H9 (cell line): ENCODE data around the gene CREG2. TPM values are rescaled to one million over a fixed set of nuclear protein-coding genes. Genes with fewer than 3 reads are reported as not detected.

ENCODE experiments used
- DNase-seq: peaks from one replicate; pipeline ENCODE4 v3.0.0-alpha.2; 2017
- H2AFZ ChIP-seq: one replicate; pipeline ENCODE4 v1.6.1; 2013; ENCODE audit warnings: mild to moderate bottlenecking, low read length, control low read depth, moderate library complexity
- H2AK5ac ChIP-seq: 2 replicates; pipeline ENCODE4 v1.6.1; 2013; ENCODE audit warnings: low read length, control low read depth, mixed read lengths; ENCODE audit not compliant: insufficient read length
- H2BK120ac ChIP-seq: one replicate; pipeline ENCODE4 v1.6.1; 2013; ENCODE audit warnings: low read depth, mild to moderate bottlenecking, low read length, control low read depth, inconsistent platforms; ENCODE audit not compliant: poor library complexity, severe bottlenecking
- H2BK12ac ChIP-seq: 2 replicates; pipeline ENCODE4 v1.6.1; 2013; ENCODE audit warnings: low read length, control low read depth, mixed read lengths, low read depth; ENCODE audit not compliant: insufficient read length
- H2BK15ac ChIP-seq: 2 replicates; pipeline ENCODE4 v1.6.1; 2013; ENCODE audit warnings: low read depth, low read length, control low read depth
- H2BK20ac ChIP-seq: one replicate; pipeline ENCODE4 v1.6.1; 2013; ENCODE audit warnings: low read depth, mild to moderate bottlenecking, low read length, control low read depth, inconsistent platforms; ENCODE audit not compliant: poor library complexity, severe bottlenecking
- H2BK5ac ChIP-seq: 2 replicates; pipeline ENCODE4 v1.6.1; 2013; ENCODE audit warnings: low read length, control low read depth, mixed read lengths; ENCODE audit not compliant: insufficient read length
- H3K14ac ChIP-seq: 2 replicates; pipeline ENCODE4 v1.6.1; 2013; ENCODE audit warnings: low read length, control low read depth; ENCODE audit not compliant: insufficient read depth
- H3K18ac ChIP-seq: 2 replicates; pipeline ENCODE4 v1.6.1; 2013; ENCODE audit warnings: low read depth, mild to moderate bottlenecking, mixed read lengths, low read length, control low read depth; ENCODE audit not compliant: insufficient read length
- H3K23ac ChIP-seq: 2 replicates; pipeline ENCODE4 v1.6.1; 2013; ENCODE audit warnings: low read length, control low read depth, mixed read lengths, low read depth; ENCODE audit not compliant: insufficient read length
- H3K23me2 ChIP-seq: 2 replicates; pipeline ENCODE4 v1.6.1; 2013; ENCODE audit warnings: low read depth, mild to moderate bottlenecking, mixed read lengths, low read length, control low read depth; ENCODE audit not compliant: insufficient read length, poor library complexity, severe bottlenecking
- H3K27ac ChIP-seq: 2 replicates; pipeline ENCODE4 v1.5.1; 2013; ENCODE audit warnings: low read length, control low read depth, mixed read lengths, low read depth; ENCODE audit not compliant: insufficient read length
- H3K27me3 ChIP-seq: 2 replicates; pipeline ENCODE4 v1.6.1; 2013; ENCODE audit warnings: low read length, control low read depth, inconsistent platforms; ENCODE audit not compliant: insufficient read depth
- H3K4ac ChIP-seq: 2 replicates; pipeline ENCODE4 v1.6.1; 2013; ENCODE audit warnings: low read depth, mild to moderate bottlenecking, control low read depth, inconsistent platforms, low read length, moderate library complexity
- H3K4me1 ChIP-seq: 2 replicates; pipeline ENCODE4 v1.6.1; 2013; ENCODE audit warnings: low read length, control low read depth, inconsistent platforms; ENCODE audit not compliant: insufficient read depth
- H3K4me2 ChIP-seq: 2 replicates; pipeline ENCODE4 v1.6.1; 2013; ENCODE audit warnings: low read length, control low read depth, mixed read lengths; ENCODE audit not compliant: insufficient read length, insufficient read depth
- H3K56ac ChIP-seq: 2 replicates; pipeline ENCODE4 v1.6.1; 2013; ENCODE audit warnings: low read depth, mild to moderate bottlenecking, mixed read lengths, low read length, control low read depth; ENCODE audit not compliant: insufficient read length
- H3K79me1 ChIP-seq: 2 replicates; pipeline ENCODE4 v1.6.1; 2013; ENCODE audit warnings: low read depth, mild to moderate bottlenecking, moderate library complexity, low read length, control low read depth, inconsistent platforms; ENCODE audit not compliant: insufficient read depth, poor library complexity, severe bottlenecking
- H3K79me2 ChIP-seq: 2 replicates; pipeline ENCODE4 v1.6.1; 2013; ENCODE audit warnings: low read length, control low read depth, inconsistent platforms; ENCODE audit not compliant: insufficient read depth
- H3K9ac ChIP-seq: 2 replicates; pipeline ENCODE4 v1.6.1; 2013; ENCODE audit warnings: low read length, control low read depth, mixed read lengths; ENCODE audit not compliant: insufficient read length; ENCODE audit errors: extremely low read depth
- H3K9me3 ChIP-seq: one replicate; pipeline ENCODE4 v1.6.1; 2013; ENCODE audit warnings: low read depth, low read length, inconsistent platforms; ENCODE audit not compliant: control insufficient read depth
- H3T11ph ChIP-seq: one replicate; pipeline ENCODE4 v1.6.1; 2013; ENCODE audit warnings: mild to moderate bottlenecking, low read length, control low read depth, inconsistent platforms
- H4K20me1 ChIP-seq: one replicate; pipeline ENCODE4 v1.6.1; 2013; ENCODE audit not compliant: control insufficient read depth, insufficient read length, insufficient read depth
- H4K5ac ChIP-seq: 2 replicates; pipeline ENCODE4 v1.6.1; 2013; ENCODE audit warnings: low read depth, mild to moderate bottlenecking, mixed read lengths, low read length, control low read depth; ENCODE audit not compliant: insufficient read length
- H4K8ac ChIP-seq: replicated peaks from 2 replicates; pipeline ENCODE4 v1.6.1; 2013; ENCODE audit warnings: low read length, control low read depth, mixed read lengths, low read depth; ENCODE audit not compliant: insufficient read length
- H4K91ac ChIP-seq: 2 replicates; pipeline ENCODE4 v1.6.1; 2013; ENCODE audit warnings: low read depth, mild to moderate bottlenecking, moderate library complexity, mixed read lengths, low read length, control low read depth; ENCODE audit not compliant: insufficient read length
- H3K27ac Mint-ChIP-seq, 3 experiments: 2 replicates in 2 of 3; 3 replicates in 1 of 3; pipeline ENCODE4 v1.8.0; 2020 to 2021; ENCODE audit warnings: mixed read lengths in 3 of 3, mild to moderate bottlenecking in 1 of 3, moderate library complexity in 1 of 3
- H3K27me3 Mint-ChIP-seq: 2 replicates; pipeline ENCODE4 v1.8.0; 2021; ENCODE audit warnings: low read depth, mild to moderate bottlenecking, moderate library complexity, mixed read lengths
- H3K36me3 Mint-ChIP-seq, 3 experiments: 2 replicates in 2 of 3; 3 replicates in 1 of 3; pipeline ENCODE4 v1.8.0; 2020 to 2021; ENCODE audit warnings: low read depth in 3 of 3, mixed read lengths in 3 of 3; ENCODE audit not compliant: insufficient read depth in 1 of 3
- H3K4me1 Mint-ChIP-seq, 2 experiments: 2 replicates each; pipeline ENCODE4 v1.8.0; 2020; ENCODE audit warnings: mixed read lengths in 2 of 2
- H3K4me3 Mint-ChIP-seq, 2 experiments: 2 replicates in 1 of 2; 3 replicates in 1 of 2; pipeline ENCODE4 v1.8.0; 2020 to 2021; ENCODE audit warnings: mild to moderate bottlenecking in 2 of 2, mixed read lengths in 2 of 2, moderate library complexity in 1 of 2
- H3K9me3 Mint-ChIP-seq, 2 experiments: 2 replicates in 1 of 2; 3 replicates in 1 of 2; pipeline ENCODE4 v1.8.0; 2020; ENCODE audit warnings: mild to moderate bottlenecking in 2 of 2, mixed read lengths in 2 of 2, moderate library complexity in 1 of 2
- CTCF ChIP-seq: fragments of 200-600 bp; sonication (generic); conservative IDR thresholded peaks from 3 replicates; pipeline ENCODE4 v1.8.0; 2021; ENCODE audit warnings: antibody characterized with exemption, mild to moderate bottlenecking
- WGBS: extraction: QIAGEN DNeasy Blood & Tissue Kit; methylation state at CpG from one replicate; pipeline ENCODE4 v1.1.7; 2013; ENCODE audit warnings: missing lambda C conversion rate, low lambda C conversion rate, mixed read lengths; ENCODE audit not compliant: insufficient read length; ENCODE audit errors: extremely low coverage; 5-methylcytosine and 5-hydroxymethylcytosine counted together
- total RNA-seq: library from RNA; stranded (reverse); gene quantifications from 2 replicates; pipeline ENCODE4 v1.2.1, GENCODE V29; 2021

CREG2 gene
- total RNA-seq, 1 experiment from 2014 or later, result 0.77 TPM

DNA sequence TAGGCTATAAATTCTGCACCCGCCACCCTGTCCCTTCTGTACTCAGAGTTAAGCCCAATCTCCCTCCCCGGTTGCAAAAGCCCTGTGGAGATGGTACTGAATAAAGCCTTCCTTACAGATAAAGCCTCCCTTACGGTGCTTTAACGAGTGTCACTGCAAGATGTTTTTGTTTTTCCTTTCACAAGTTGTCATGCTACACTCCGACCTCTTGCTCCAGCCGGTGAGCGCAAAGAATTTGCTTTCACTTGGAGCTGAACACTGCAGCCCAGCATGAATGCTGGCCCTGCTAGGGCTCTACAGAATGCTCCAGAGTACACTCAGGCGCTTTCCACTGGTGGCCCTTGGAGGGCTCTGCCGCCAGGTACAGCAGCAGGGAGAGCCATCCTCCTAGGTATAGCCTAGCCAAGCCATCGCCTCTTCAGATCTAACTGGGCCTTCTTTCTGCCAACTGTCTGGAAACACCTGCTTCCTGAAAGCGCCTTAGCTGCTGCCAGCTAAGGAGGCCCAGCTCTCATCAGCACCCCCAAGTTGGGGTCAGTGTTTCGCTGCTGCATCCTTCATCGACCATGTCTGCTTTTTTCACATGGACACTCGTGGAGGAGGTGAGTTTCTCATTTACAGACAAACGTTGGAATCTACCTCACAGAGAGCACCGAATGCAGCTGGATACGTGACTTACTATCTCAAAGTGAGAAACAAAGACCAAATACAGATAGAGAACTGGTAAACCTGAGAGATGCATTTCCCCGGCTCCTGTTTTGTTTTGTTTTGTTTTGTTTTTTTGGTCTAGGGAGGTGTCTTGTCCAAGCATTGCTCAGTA is 13.4 kb upstream of the CREG2 start:
- H3K14ac ChIP-seq, result no peak overlapping the region
- H3K79me2 ChIP-seq, result no peaks in the 10 kb centered on the region
- no peak overlapping the region for H2AK5ac ChIP-seq
- H3T11ph ChIP-seq, result no peak overlapping the region
- H3K23ac ChIP-seq, result no peak overlapping the region
- H3K27me3 ChIP-seq, result no peaks in the 10 kb centered on the region; the same call in 1 of the 2 replicates
- no peak overlapping the region for H2BK5ac ChIP-seq
- no peak overlapping the region for H4K5ac ChIP-seq
- DNase-seq, result no peak
- H2BK15ac ChIP-seq, result no peak overlapping the region
- no peak overlapping the region for H2AFZ ChIP-seq
- no peak overlapping the region for H3K4me2 ChIP-seq
- Mint-ChIP-seq H3K36me3 (no peaks in the 10 kb centered on the region), H3K4me3 (no peak overlapping the region), H3K27me3 (no peaks in the 10 kb centered on the region; the same call in 1 of the 2 replicates), H3K27ac (no peak overlapping the region), H3K4me1 (peaks cover 18 to 19% of the 10 kb centered on the region in 2 experiments), H3K9me3 (no peaks in the 10 kb centered on the region)
- no peak overlapping the region for H2BK120ac ChIP-seq
- no peaks in the 10 kb centered on the region for H3K23me2 ChIP-seq
- H3K79me1 ChIP-seq, result no peaks in the 10 kb centered on the region
- H3K27ac ChIP-seq, result no peak overlapping the region
- H3K9me3 ChIP-seq, result no peaks in the 10 kb centered on the region
- no peak overlapping the region for H2BK20ac ChIP-seq
- no peak overlapping the region for H3K18ac ChIP-seq
- no peaks in the 10 kb centered on the region; the same call in 1 of the 2 replicates for H3K4me1 ChIP-seq
- no peak for TF ChIP-seq CTCF
- no peak overlapping the region for H4K8ac ChIP-seq
- no peak overlapping the region for H4K91ac ChIP-seq
- no peak overlapping the region for H3K9ac ChIP-seq
- H4K20me1 ChIP-seq, result no peaks in the 10 kb centered on the region
- no peak overlapping the region for H3K4ac ChIP-seq
- WGBS, result no CpG with 5 or more reads among the region's 18 CpGs
- H3K56ac ChIP-seq, result no peak overlapping the region
- no peak overlapping the region for H2BK12ac ChIP-seq
